ENCODE measurements around the gene MACF1. TPM values are rescaled to one million over a fixed set of nuclear protein-coding genes. Genes with fewer than 3 reads are reported as not detected.
A peak's percentile ranks its signal among the peaks of the same experiment; 100 is the strongest.

Gene MACF1
- total RNA-seq, 1 experiment from 2014 or later = 190 TPM

- no peaks in the 10 kb centered on the region for H3K36me3 Mint-ChIP-seq (ENCODE audit: insufficient read depth in 1 of 3, low read depth in 3 of 3)
- no peaks in the 10 kb centered on the region for H3K27me3 Mint-ChIP-seq (ENCODE audit: low read depth)
- no peak for DNase-seq
- Histone ChIP-seq H3K4ac (ENCODE audit: low read depth, low read length) (no peak overlapping the region), H3K27ac (ENCODE audit: insufficient read length, low read depth, low read length) (no peak overlapping the region), H3K4me1 (ENCODE audit: insufficient read depth, low read length) (peaks cover 10% of the 10 kb centered on the region; the same call in 1 of the 2 replicates), H3K4me2 (ENCODE audit: insufficient read depth, insufficient read length, low read length) (no peak overlapping the region), H3K23ac (ENCODE audit: insufficient read length, low read depth, low read length) (no peak overlapping the region), H2AFZ (ENCODE audit: low read length) (no peak overlapping the region), H3K79me1 (ENCODE audit: insufficient read depth, low read depth, low read length, poor library complexity, severe bottlenecking) (peaks cover 7% of the 10 kb centered on the region), H3T11ph (ENCODE audit: low read length) (no peak overlapping the region), H2BK120ac (ENCODE audit: low read depth, low read length, poor library complexity, severe bottlenecking) (no peak overlapping the region), H3K23me2 (ENCODE audit: insufficient read length, low read depth, low read length, poor library complexity, severe bottlenecking) (no peaks in the 10 kb centered on the region), H3K14ac (ENCODE audit: insufficient read depth, low read length) (no peak overlapping the region), H2AK5ac (ENCODE audit: insufficient read length, low read length) (no peak overlapping the region), H3K79me2 (ENCODE audit: insufficient read depth, low read length) (peaks cover 37% of the 10 kb centered on the region; the same call in 1 of the 2 replicates), H4K20me1 (ENCODE audit: control insufficient read depth, insufficient read depth, insufficient read length) (no peaks in the 10 kb centered on the region), H4K5ac (ENCODE audit: insufficient read length, low read depth, low read length) (no peak overlapping the region), H3K18ac (ENCODE audit: insufficient read length, low read depth, low read length) (no peak overlapping the region), H3K56ac (ENCODE audit: insufficient read length, low read depth, low read length) (no peak overlapping the region), H2BK15ac (ENCODE audit: low read depth, low read length) (no peak overlapping the region), H3K9ac (ENCODE audit: extremely low read depth, insufficient read length, low read length) (no peak overlapping the region), H3K9me3 (ENCODE audit: control insufficient read depth, low read depth, low read length) (no peaks in the 10 kb centered on the region), H2BK12ac (ENCODE audit: insufficient read length, low read depth, low read length) (no peak overlapping the region), H2BK5ac (ENCODE audit: insufficient read length, low read length) (no peak overlapping the region), H4K91ac (ENCODE audit: insufficient read length, low read depth, low read length) (no peak overlapping the region), H4K8ac (replicated peaks; ENCODE audit: insufficient read length, low read depth, low read length) (no peak overlapping the region), H2BK20ac (ENCODE audit: low read depth, low read length, poor library complexity, severe bottlenecking) (no peak overlapping the region), H3K27me3 (ENCODE audit: insufficient read depth, low read length) (no peaks in the 10 kb centered on the region)
- WGBS (ENCODE audit: extremely low coverage, insufficient read length, low lambda C conversion rate) = no CpG with 5 or more reads among the region's 2 CpGs
- H3K4me1 Mint-ChIP-seq = peaks cover 81% of the 10 kb centered on the region in 2 experiments
- no peak for TF ChIP-seq CTCF (conservative IDR thresholded peaks at IDR 0.05)
- no peaks in the 10 kb centered on the region for H3K9me3 Mint-ChIP-seq
- peak overlapping the region; percentile 58 to 98 (median 92); a peak in 4 of 7 replicates for H3K27ac Mint-ChIP-seq
- H3K4me3 Mint-ChIP-seq = no peak overlapping the region
These were observed 30.5 kb upstream of the MACF1 start for GRCh38 chr1:39173995-39174380.
